ENCODE data around the gene HOXA4. TPM values are rescaled to one million over a fixed set of nuclear protein-coding genes. Genes with fewer than 3 reads are reported as not detected.

Gene HOXA4
- total and polyA plus RNA-seq, 2 experiments from 2014 or later, result 0.69 to 1.3 TPM

- Histone ChIP-seq H2AFZ (peak overlapping the region; percentile 57), H3K27ac (peak overlapping the region; percentile 6), H3K4me3 (no peak overlapping the region), H3K4me2 (peak overlapping the region; percentile 80), H3K79me2 (no peaks in the 10 kb centered on the region), H4K20me1 (ENCODE audit: insufficient read depth, poor library complexity, severe bottlenecking) (no peaks in the 10 kb centered on the region), H3K4me1 (ENCODE audit: insufficient read depth) (peaks cover 23% of the 10 kb centered on the region), H3K9me3 (ENCODE audit: low read depth) (no peaks in the 10 kb centered on the region), H3K9me2 (replicated peaks; ENCODE audit: insufficient read depth) (no peaks in the 10 kb centered on the region), H3K27me3 (peaks cover 97% of the 10 kb centered on the region), H3K36me3 (replicated peaks; ENCODE audit: insufficient read depth, low read depth) (no peaks in the 10 kb centered on the region)
- TF ChIP-seq EZH2 (IDR thresholded peaks at IDR 0.05; ENCODE audit: borderline replicate concordance) (peak; percentile 93), EZH2phosphoT487 (IDR thresholded peaks at IDR 0.05; ENCODE audit: low read depth, severe bottlenecking, unreplicated experiment) (peak; percentile 10), CTCF (IDR thresholded peaks at IDR 0.05; ENCODE audit: poor library complexity) (no peak)
- WGBS (ENCODE audit: low lambda C conversion rate, missing lambda C conversion rate), result 8% methylated on average over 43 of the region's 53 CpGs
- DNase-seq (ENCODE audit: low spot score), result no peak
These were observed 9.0 kb upstream of the HOXA4 start for GRCh38 chr7:27139334-27140125.

GRCh38 chr7:27138985-27139333 lies 8.4 kb upstream of the HOXA4 start:
- H3K27ac ChIP-seq, result no peak overlapping the region
- H3K36me3 ChIP-seq (replicated peaks; ENCODE audit: insufficient read depth, low read depth), result no peaks in the 10 kb centered on the region
- no peak overlapping the region for H3K4me3 ChIP-seq
- H3K9me3 ChIP-seq (ENCODE audit: low read depth), result no peaks in the 10 kb centered on the region
- no peaks in the 10 kb centered on the region for H3K9me2 ChIP-seq (replicated peaks; ENCODE audit: insufficient read depth)
- H4K20me1 ChIP-seq (ENCODE audit: insufficient read depth, poor library complexity, severe bottlenecking), result no peaks in the 10 kb centered on the region
- H3K79me2 ChIP-seq, result no peaks in the 10 kb centered on the region
- no peak overlapping the region for H2AFZ ChIP-seq
- peaks cover 97% of the 10 kb centered on the region for H3K27me3 ChIP-seq
- TF ChIP-seq CTCF (IDR thresholded peaks at IDR 0.05; ENCODE audit: poor library complexity) (no peak), EZH2phosphoT487 (IDR thresholded peaks at IDR 0.05; ENCODE audit: low read depth, severe bottlenecking, unreplicated experiment) (no peak)
- DNase-seq (ENCODE audit: low spot score), result no peak
- 21% methylated on average over 11 of the region's 11 CpGs for WGBS (ENCODE audit: low lambda C conversion rate, missing lambda C conversion rate)
- peaks cover 23% of the 10 kb centered on the region for H3K4me1 ChIP-seq (ENCODE audit: insufficient read depth)
- peak overlapping the region; percentile 80 for H3K4me2 ChIP-seq

GRCh38 chr7:27138472-27138871 lies 7.9 kb upstream of the HOXA4 start:
- no peak for DNase-seq (ENCODE audit: low spot score)
- Histone ChIP-seq H3K4me2 (no peak overlapping the region), H3K27me3 (peaks cover 97% of the 10 kb centered on the region), H3K4me3 (no peak overlapping the region), H3K9me3 (ENCODE audit: low read depth) (no peaks in the 10 kb centered on the region), H3K4me1 (ENCODE audit: insufficient read depth) (peaks cover 20% of the 10 kb centered on the region), H4K20me1 (ENCODE audit: insufficient read depth, poor library complexity, severe bottlenecking) (no peaks in the 10 kb centered on the region), H2AFZ (no peak overlapping the region), H3K79me2 (no peaks in the 10 kb centered on the region), H3K9me2 (replicated peaks; ENCODE audit: insufficient read depth) (no peaks in the 10 kb centered on the region), H3K36me3 (replicated peaks; ENCODE audit: insufficient read depth, low read depth) (no peaks in the 10 kb centered on the region), H3K27ac (no peak overlapping the region)
- TF ChIP-seq EZH2phosphoT487 (IDR thresholded peaks at IDR 0.05; ENCODE audit: low read depth, severe bottlenecking, unreplicated experiment) (no peak), EZH2 (IDR thresholded peaks at IDR 0.05; ENCODE audit: borderline replicate concordance) (no peak), CTCF (IDR thresholded peaks at IDR 0.05; ENCODE audit: poor library complexity) (no peak)
- 62% methylated on average over 1 of the region's 1 CpG for WGBS (ENCODE audit: low lambda C conversion rate, missing lambda C conversion rate)
